ENCODE measurements around the gene JPT2. TPM values are rescaled to one million over a fixed set of nuclear protein-coding genes. Genes with fewer than 3 reads are reported as not detected.

JPT2 gene
- total and polyA plus RNA-seq, 11 donors: 11.0 to 76.1 (median 34.1) TPM

DNA sequence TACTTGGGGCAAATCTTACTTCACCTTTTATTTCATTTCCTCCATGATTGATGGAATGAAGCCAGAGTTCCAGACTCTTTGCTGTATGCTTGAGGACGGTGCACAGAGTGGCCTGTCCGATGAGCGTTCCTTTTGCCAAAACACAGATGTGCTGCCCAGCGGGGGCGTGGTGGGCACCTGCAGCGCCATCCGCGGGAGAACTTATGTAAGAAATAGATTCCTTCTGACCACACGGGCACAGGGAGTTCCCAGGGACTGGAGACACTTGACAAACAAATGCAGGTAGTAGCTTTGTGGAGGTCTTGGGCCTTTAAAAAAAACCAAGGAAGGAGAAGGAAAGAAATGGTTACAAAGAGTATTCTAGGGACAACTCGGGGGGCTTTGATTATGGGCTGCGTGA, 35.3 kb upstream of the JPT2 start:
- intact Hi-C loops (cut with DNase I): loop anchor here in 1 of 10 donors (10.0 kb wide), 1 partner anchor 62 kb away; the partner anchor contains the start of gene MAPK8IP3
- no peak for TF ChIP-seq POLR2A (IDR thresholded peaks at IDR 0.05)
- TF ChIP-seq, protein P1, sequence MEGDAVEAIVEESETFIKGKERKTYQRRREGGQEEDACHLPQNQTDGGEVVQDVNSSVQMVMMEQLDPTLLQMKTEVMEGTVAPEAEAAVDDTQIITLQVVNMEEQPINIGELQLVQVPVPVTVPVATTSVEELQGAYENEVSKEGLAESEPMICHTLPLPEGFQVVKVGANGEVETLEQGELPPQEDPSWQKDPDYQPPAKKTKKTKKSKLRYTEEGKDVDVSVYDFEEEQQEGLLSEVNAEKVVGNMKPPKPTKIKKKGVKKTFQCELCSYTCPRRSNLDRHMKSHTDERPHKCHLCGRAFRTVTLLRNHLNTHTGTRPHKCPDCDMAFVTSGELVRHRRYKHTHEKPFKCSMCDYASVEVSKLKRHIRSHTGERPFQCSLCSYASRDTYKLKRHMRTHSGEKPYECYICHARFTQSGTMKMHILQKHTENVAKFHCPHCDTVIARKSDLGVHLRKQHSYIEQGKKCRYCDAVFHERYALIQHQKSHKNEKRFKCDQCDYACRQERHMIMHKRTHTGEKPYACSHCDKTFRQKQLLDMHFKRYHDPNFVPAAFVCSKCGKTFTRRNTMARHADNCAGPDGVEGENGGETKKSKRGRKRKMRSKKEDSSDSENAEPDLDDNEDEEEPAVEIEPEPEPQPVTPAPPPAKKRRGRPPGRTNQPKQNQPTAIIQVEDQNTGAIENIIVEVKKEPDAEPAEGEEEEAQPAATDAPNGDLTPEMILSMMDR (IDR thresholded peaks at IDR 0.05): no peak
- no peak for DNase-seq
- no peak overlapping the region for H3K4me3 ChIP-seq
- ATAC-seq: no peak
- H3K27me3 ChIP-seq: no peaks in the 10 kb centered on the region
- H3K36me3 ChIP-seq: peaks cover 0 to 99% (median 87%) of the 10 kb centered on the region in 9 donors
- 89 to 94% (median 93%) methylated on average over 11 of the region's 11 CpGs for WGBS, 4 donors
- no peak overlapping the region for H3K27ac ChIP-seq
- peaks cover 0 to 31% (median 11%) of the 10 kb centered on the region in 12 donors for H3K4me1 ChIP-seq
- H3K9me3 ChIP-seq: no peaks in the 10 kb centered on the region

DNA sequence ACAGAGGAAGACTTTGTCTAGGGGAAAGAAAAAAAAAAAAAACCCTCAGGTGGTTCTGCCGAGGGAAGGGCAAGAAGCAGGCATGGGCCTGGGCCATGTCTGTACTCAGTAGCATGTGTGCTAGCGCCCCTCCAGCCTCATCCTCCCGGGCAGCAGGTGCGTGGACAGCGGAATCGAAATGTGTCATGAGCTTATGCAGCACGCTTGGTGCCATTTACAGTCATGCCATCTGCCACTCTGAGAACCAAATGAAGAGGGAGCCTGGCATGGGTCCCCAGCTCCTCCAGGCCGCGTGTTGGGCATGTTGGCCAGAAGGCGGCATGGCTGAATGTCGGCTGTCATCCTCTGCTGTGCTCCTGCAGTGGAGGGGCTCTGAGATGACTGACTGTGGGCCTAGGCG, 34.6 kb upstream of the JPT2 start:
- peaks cover 0 to 98% (median 83%) of the 10 kb centered on the region in 9 donors for H3K36me3 ChIP-seq
- no peaks in the 10 kb centered on the region for H3K9me3 ChIP-seq
- ATAC-seq (no peak), DNase-seq (no peak)
- H3K4me3 ChIP-seq: no peak overlapping the region
- intact Hi-C loops (cut with DNase I): loop anchor here in 1 of 10 donors (10.0 kb wide), 1 partner anchor 61 kb away; the partner anchor contains the start of gene MAPK8IP3
- no peaks in the 10 kb centered on the region for H3K27me3 ChIP-seq
- H3K4me1 ChIP-seq: peaks cover 0 to 31% (median 11%) of the 10 kb centered on the region in 12 donors
- no peak overlapping the region for H3K27ac ChIP-seq
- WGBS, 4 donors: 91 to 96% (median 94%) methylated on average over 11 to 12 of the region's 12 CpGs
- no peak for TF ChIP-seq POLR2A (IDR thresholded peaks at IDR 0.05)
- TF ChIP-seq, protein P1 (IDR thresholded peaks at IDR 0.05): no peak

DNA sequence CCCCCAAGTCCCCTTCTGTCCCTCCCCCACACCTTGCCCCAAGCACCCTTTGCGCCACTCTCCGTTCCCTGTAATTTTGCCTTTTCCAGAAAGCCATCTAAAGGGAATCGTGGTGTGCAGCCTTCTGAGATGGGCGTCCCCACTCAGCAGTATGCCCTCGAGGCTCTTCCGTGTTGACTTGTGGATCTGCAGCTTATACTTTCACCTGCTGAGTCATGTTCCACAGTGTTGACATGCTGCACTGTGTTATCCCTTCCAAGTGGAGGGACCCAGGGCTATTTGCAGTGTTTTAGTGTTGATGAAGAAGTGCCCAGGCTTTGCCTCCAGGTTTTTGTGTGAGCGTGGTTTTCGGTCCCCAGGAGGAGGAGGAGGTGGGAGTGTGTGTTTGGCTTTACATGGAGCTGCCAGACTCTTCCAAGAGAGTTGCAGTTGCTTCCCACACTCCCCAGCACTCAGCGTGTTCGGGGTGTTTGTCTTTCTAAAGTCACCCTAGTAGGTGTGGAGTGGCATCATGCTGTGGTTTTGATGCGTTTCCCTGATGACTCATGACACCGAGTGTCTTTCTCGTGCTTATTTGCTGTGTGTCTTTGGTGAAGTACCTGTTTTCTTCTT, 32.1 kb upstream of the JPT2 start:
- H3K4me1 ChIP-seq: peaks cover 0 to 19% (median 5%) of the 10 kb centered on the region in 12 donors
- DNase-seq: no peak
- WGBS, 4 donors: 82 to 90% (median 86%) methylated on average over 13 of the region's 13 CpGs
- H3K27me3 ChIP-seq: no peaks in the 10 kb centered on the region
- no peak overlapping the region for H3K27ac ChIP-seq
- peaks cover 0 to 82% (median 70%) of the 10 kb centered on the region in 9 donors for H3K36me3 ChIP-seq
- TF ChIP-seq, protein P1 (IDR thresholded peaks at IDR 0.05): no peak
- TF ChIP-seq POLR2A (IDR thresholded peaks at IDR 0.05): no peak
- no peak for ATAC-seq
- no peaks in the 10 kb centered on the region for H3K9me3 ChIP-seq
- no peak overlapping the region for H3K4me3 ChIP-seq
- intact Hi-C loops (cut with DNase I): loop anchor here in 1 of 10 donors (10.0 kb wide), 1 partner anchor 59 kb away; the partner anchor contains the start of gene MAPK8IP3

DNA sequence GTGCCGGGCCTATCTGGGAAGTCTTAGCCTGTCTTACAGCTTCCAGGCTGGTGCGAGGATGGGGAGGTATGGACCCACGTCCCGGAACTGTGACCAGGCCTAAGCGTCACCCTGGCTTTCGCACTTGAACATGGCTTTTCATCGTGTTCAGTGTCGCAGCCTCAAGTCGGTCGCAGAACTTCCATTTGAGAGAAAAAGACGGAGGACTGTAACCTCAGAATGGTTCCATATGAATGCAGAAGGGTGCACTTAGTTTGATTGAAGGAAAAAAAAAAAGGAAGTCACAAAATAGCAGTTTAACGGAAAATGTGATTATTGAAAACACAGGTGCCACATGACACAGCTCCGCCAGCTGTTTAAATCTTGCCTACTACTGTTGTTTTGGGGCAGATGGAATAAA, 30.2 kb upstream of the JPT2 start:
- H3K4me1 ChIP-seq: peaks cover 0 to 6% (median 0%) of the 10 kb centered on the region in 12 donors
- no peaks in the 10 kb centered on the region for H3K9me3 ChIP-seq
- no peak for DNase-seq
- no peak for TF ChIP-seq POLR2A (IDR thresholded peaks at IDR 0.05)
- TF ChIP-seq, protein P1 (IDR thresholded peaks at IDR 0.05): no peak
- no peak overlapping the region for H3K27ac ChIP-seq
- no peak overlapping the region for H3K4me3 ChIP-seq
- no peaks in the 10 kb centered on the region for H3K27me3 ChIP-seq
- H3K36me3 ChIP-seq: peaks cover 0 to 79% (median 61%) of the 10 kb centered on the region in 9 donors
- 87 to 96% (median 90%) methylated on average over 13 of the region's 13 CpGs for WGBS, 4 donors
- ATAC-seq: no peak
- intact Hi-C loops (cut with DNase I): loop anchor here in 1 of 10 donors (10.0 kb wide), 1 partner anchor 57 kb away; the partner anchor contains the start of gene MAPK8IP3

All from heart left ventricle (tissue), 16 donors.